GM15510 (cell line): ENCODE measurements around the gene SGO1.

Experiments
- POLR2A ChIP-seq: IDR thresholded peaks from 3 replicates; pipeline ENCODE4 v1.6.1; 2011; ENCODE audit warnings: borderline replicate concordance; ENCODE audit not compliant: insufficient read length; ENCODE audit errors: extremely low read depth

SGO1 gene

GRCh38 chr3:20181276-20181675 lies 4.7 kb downstream of the SGO1 start:
- TF ChIP-seq POLR2A: no peak

DNA sequence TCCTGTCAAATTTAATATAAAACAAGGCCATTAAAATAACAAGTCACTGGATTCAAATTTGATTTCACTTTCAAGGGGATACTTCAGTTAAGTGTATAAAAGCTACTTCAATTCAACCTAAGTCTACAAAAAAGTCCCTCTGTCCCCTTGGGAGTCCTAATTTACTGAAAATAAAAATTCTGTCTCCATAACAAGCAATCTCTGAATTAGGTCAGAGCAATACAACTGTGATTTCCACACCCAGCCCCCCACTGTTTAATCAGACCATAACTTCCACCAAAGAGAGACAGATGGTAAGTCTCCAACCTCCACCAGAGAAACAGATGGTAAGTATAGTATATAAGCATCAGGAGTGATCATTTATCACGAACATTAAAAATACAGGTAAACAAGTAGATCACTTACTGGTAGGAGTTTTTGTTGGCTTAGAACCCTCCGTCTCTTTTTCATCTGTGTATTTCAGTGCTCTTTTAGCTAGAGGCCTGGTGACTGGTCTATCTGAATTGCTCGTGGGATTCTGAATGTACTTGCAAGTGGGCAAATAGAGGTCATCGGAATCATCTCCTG lies 12.1 kb downstream of the SGO1 start:
- TF ChIP-seq POLR2A: no peak

GRCh38 chr3:20161714-20162113 lies 24.3 kb downstream of the SGO1 start:
- TF ChIP-seq POLR2A: no peak

- TF ChIP-seq POLR2A: no peak
Measured at GRCh38 chr3:20160230-20160629, 25.8 kb downstream of the SGO1 start.

DNA sequence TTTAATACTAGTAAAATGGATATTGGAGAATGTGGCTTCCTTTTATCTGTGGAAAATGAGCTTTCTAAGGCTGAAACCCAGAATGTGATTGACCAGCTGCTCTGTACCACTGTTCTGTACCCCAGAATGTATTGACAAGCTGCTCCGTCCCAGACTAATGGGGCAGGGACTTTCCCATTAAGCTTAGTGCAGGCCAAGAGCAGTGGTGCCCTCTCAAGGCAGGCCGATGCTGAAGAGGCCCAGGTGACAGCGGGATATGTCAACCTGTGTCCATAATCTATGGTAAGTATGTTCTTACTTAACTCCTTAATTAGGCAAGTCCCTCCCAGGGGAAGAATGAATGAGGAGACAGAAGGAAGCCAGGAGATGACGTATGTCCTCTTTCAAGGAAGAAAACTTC lies 31.1 kb downstream of the SGO1 start:
- TF ChIP-seq POLR2A: no peak

DNA sequence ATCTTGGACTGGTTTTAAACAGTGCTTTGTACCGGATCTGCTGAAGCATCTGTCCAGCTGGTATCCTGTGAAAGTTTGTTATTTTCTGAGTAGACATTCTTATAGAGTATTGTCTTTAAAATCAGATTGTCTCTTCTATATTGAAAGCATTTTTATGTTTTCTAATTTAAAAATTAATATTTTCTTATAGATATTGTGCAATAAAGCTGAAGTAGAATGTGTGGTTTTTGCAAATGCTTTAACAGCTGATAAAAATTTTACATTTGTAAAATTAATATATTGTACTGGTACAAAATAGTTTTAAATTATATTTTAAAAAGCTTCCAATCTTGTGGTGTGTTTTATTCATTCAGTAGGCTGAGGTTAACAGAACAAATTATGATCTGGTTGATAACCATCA lies 31.9 kb downstream of the SGO1 start:
- TF ChIP-seq POLR2A: no peak

DNA sequence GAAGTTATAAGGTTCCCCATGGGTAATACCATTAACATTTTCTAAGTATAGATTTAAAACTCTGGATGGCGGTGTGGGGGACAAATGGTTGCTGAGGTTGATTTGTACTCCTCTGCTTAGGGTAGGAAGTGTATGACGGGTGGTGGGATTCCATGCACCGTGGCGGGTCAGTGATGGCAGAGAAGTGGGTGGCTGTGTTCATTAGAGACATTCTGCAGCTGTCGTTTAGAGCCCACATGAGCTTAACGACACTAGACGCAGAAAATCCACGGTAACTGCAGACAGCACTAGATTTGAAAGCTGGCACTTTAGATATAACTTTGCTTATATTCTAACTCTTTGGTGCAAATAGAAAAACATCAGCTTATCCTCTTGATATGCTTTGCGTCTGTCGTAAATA lies 37.5 kb downstream of the SGO1 start:
- TF ChIP-seq POLR2A: no peak

- no peak for TF ChIP-seq POLR2A
Measured at GRCh38 chr3:20147361-20147760, 38.6 kb downstream of the SGO1 start.

- no peak for TF ChIP-seq POLR2A
Measured at GRCh38 chr3:20146301-20146700, 39.7 kb downstream of the SGO1 start.

- TF ChIP-seq POLR2A: no peak
Measured at GRCh38 chr3:20145874-20146273, 40.1 kb downstream of the SGO1 start.

- no peak for TF ChIP-seq POLR2A
Measured at GRCh38 chr3:20143519-20143918, 42.5 kb downstream of the SGO1 start.

GRCh38 chr3:20142517-20142916 lies 43.5 kb downstream of the SGO1 start:
- no peak for TF ChIP-seq POLR2A

DNA sequence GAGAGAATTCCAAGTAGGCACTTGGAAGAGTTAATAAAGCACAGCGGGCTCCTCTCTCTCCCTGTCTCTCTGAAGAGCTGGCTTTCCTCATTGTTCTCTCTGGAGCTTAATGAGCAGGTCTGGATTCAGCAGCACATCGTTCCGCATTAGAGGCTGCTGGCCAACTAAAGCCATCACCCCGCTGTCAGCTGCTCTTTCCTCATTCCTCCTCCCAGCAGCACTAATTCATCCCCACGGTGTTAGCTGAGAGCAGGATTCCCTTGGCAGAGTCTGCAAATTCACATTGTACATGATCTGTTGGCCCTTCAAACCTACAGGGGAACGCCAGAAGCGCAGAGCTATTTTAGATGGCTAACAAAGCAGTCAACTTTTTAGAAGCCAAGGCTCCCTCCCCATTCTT lies 44.2 kb downstream of the SGO1 start:
- TF ChIP-seq POLR2A: no peak

DNA sequence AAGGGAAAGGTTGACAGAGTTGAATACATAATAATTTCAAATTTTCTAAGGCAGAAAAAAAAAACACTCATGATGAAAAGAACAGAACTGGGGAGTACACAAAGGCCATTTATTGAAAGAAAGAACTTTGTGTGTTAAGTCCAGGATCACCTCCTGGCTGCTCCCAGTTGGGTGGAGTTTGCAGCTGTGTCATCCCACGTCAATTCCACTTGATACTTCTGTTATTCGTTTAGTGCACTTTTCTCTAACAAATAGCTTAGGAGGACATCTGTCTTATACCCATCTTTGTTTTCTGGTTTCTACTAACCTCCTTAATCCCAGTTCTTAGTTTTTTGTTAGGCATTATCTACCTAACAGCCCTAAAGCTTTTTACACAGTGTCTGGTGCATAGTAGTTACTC lies 44.7 kb downstream of the SGO1 start:
- TF ChIP-seq POLR2A: no peak

- no peak for TF ChIP-seq POLR2A
Measured at GRCh38 chr3:20140881-20141280, 45.1 kb downstream of the SGO1 start.

GRCh38 chr3:20137647-20138046 lies 48.4 kb downstream of the SGO1 start:
- TF ChIP-seq POLR2A: no peak

GRCh38 chr3:20136231-20136630 lies 49.8 kb downstream of the SGO1 start:
- no peak for TF ChIP-seq POLR2A
